Liver (tissue), 9 donors: ENCODE measurements around the gene CHST5. TPM values are rescaled to one million over a fixed set of nuclear protein-coding genes. Genes with fewer than 3 reads are reported as not detected.

Experiments used
- DNase-seq: peaks from one replicate; pipeline ENCODE4 v3.0.0-alpha.2; 2017; ENCODE audit warnings: low spot score
- H3K27ac ChIP-seq, 2 donors: one replicate each; pipeline ENCODE4 v1.7.0; 2013; ENCODE audit warnings: inconsistent platforms in 2 of 2, low read length in 2 of 2, control low read depth in 1 of 2, low read depth in 1 of 2, mild to moderate bottlenecking in 1 of 2
- H3K27me3 ChIP-seq, 4 donors: one replicate each; pipeline versions ENCODE4 v1.6.1 to v1.7.0; 2013; ENCODE audit warnings: low read length in 3 of 4, inconsistent platforms in 1 of 4, mild to moderate bottlenecking in 1 of 4, moderate library complexity in 1 of 4; ENCODE audit not compliant: control insufficient read depth in 4 of 4, insufficient read depth in 4 of 4
- H3K36me3 ChIP-seq, 4 donors: one replicate each; pipeline versions ENCODE4 v1.6.1 to v1.7.0; 2013; ENCODE audit warnings: low read length in 3 of 4, mild to moderate bottlenecking in 3 of 4, low read depth in 1 of 4, moderate library complexity in 1 of 4; ENCODE audit not compliant: control insufficient read depth in 4 of 4, insufficient read depth in 3 of 4
- H3K4me1 ChIP-seq, 4 donors: one replicate each; pipeline versions ENCODE4 v1.6.1 to v1.7.0; 2013; ENCODE audit warnings: low read length in 3 of 4, mild to moderate bottlenecking in 3 of 4, moderate library complexity in 1 of 4; ENCODE audit not compliant: control insufficient read depth in 4 of 4, insufficient read depth in 4 of 4
- H3K4me3 ChIP-seq, 3 donors: one replicate each; pipeline versions ENCODE4 v1.6.1 to v1.7.0; 2013; ENCODE audit warnings: low read length in 3 of 3, control low read depth in 1 of 3, low read depth in 1 of 3, mild to moderate bottlenecking in 1 of 3
- H3K9ac ChIP-seq, 2 donors: one replicate each; pipeline ENCODE4 v1.7.0; 2013; ENCODE audit warnings: low read length in 2 of 2, mild to moderate bottlenecking in 2 of 2, moderate library complexity in 2 of 2, control low read depth in 1 of 2, low read depth in 1 of 2
- H3K9me3 ChIP-seq, 4 donors: one replicate each; pipeline versions ENCODE4 v1.6.1 to v1.7.0; 2013; ENCODE audit warnings: low read length in 3 of 4; ENCODE audit not compliant: control insufficient read depth in 4 of 4
- EGR1 ChIP-seq, 2 donors: IDR thresholded peaks; 2 replicates each; pipeline ENCODE4 v1.6.1; 2016 to 2018; ENCODE audit warnings: antibody characterized with exemption in 2 of 2, low read depth in 2 of 2
- FOXA1 ChIP-seq: IDR thresholded peaks from 2 replicates; pipeline ENCODE4 v1.6.1; 2016; ENCODE audit warnings: antibody characterized with exemption
- FOXA2 ChIP-seq: IDR thresholded peaks from 2 replicates; pipeline ENCODE4 v1.6.1; 2016; ENCODE audit warnings: antibody characterized with exemption
- GABPA ChIP-seq, 2 donors: IDR thresholded peaks in 1 of 2; conservative IDR thresholded peaks in 1 of 2; 2 replicates each; pipeline ENCODE4 v1.6.1; 2016; ENCODE audit warnings: antibody characterized with exemption in 2 of 2, mild to moderate bottlenecking in 1 of 2, moderate library complexity in 1 of 2
- HNF4A ChIP-seq, 2 donors: conservative IDR thresholded peaks; 2 replicates each; pipeline ENCODE4 v1.6.1; 2016; ENCODE audit warnings: antibody characterized with exemption in 2 of 2, mild to moderate bottlenecking in 2 of 2
- HNF4G ChIP-seq: IDR thresholded peaks from 2 replicates; pipeline ENCODE4 v1.6.1; 2016; ENCODE audit warnings: antibody characterized with exemption
- JUND ChIP-seq, 2 donors: IDR thresholded peaks; 2 replicates each; pipeline ENCODE4 v1.6.1; 2016; ENCODE audit warnings: antibody characterized with exemption in 2 of 2
- NR2F2 ChIP-seq: IDR thresholded peaks from 2 replicates; pipeline ENCODE4 v1.6.1; 2016; ENCODE audit warnings: antibody characterized with exemption
- RAD21 ChIP-seq, 2 donors: IDR thresholded peaks; 2 replicates each; pipeline ENCODE4 v1.6.1; 2016; ENCODE audit warnings: antibody characterized with exemption in 2 of 2, mild to moderate bottlenecking in 2 of 2
- RXRA ChIP-seq, 2 donors: IDR thresholded peaks; 2 replicates each; pipeline ENCODE4 v1.6.1; 2017 to 2018; ENCODE audit warnings: antibody characterized with exemption in 2 of 2, mild to moderate bottlenecking in 1 of 2
- SP1 ChIP-seq: IDR thresholded peaks from 2 replicates; pipeline ENCODE4 v1.6.1; 2018; ENCODE audit warnings: antibody characterized with exemption, mild to moderate bottlenecking
- TAF1 ChIP-seq: conservative IDR thresholded peaks from 2 replicates; pipeline ENCODE4 v1.6.1; 2016; ENCODE audit warnings: antibody characterized with exemption, mild to moderate bottlenecking
- YY1 ChIP-seq: IDR thresholded peaks from 2 replicates; pipeline ENCODE4 v1.6.1; 2016; ENCODE audit warnings: antibody characterized with exemption, mild to moderate bottlenecking
- WGBS: extraction: QIAGEN DNeasy Blood & Tissue Kit; methylation state at CpG from one replicate; pipeline ENCODE4 v1.1.7; 2013; 5-methylcytosine and 5-hydroxymethylcytosine counted together
- polyA plus RNA-seq, 2 donors: library from polyadenylated mRNA; stranded (reverse) in 1 of 2; unstranded in 1 of 2; fragments of 200-250 nt in 1 of 2; fragments of >200 nt in 1 of 2; fragmentation: Nextera tagmentation in 1 of 2; extraction: Ambion mirVana in 1 of 2; gene quantifications; one replicate each; pipeline versions ENCODE4 v1.2.1 to v1.2.3, GENCODE V29; 2013 to 2015
- total RNA-seq, 2 donors: library from RNA; depleted of rRNA; stranded (reverse); fragments of >200 nt; gene quantifications; one replicate each; pipeline ENCODE4 v1.2.3, GENCODE V29; 2014
- TF ChIP-seq, protein P1 (sequence below): fragments of 150-350 bp; IDR thresholded peaks from 2 replicates; pipeline ENCODE4 v1.5.1; 2017; ENCODE audit warnings: improper control_type of control experiment, low read depth, low read length; ENCODE audit not compliant: missing input control
- TF ChIP-seq, protein P2 (sequence below): IDR thresholded peaks from 2 replicates; pipeline ENCODE4 v1.6.1; 2016; ENCODE audit warnings: antibody characterized with exemption
- TF ChIP-seq, protein P3 (sequence below): IDR thresholded peaks from 2 replicates; pipeline ENCODE4 v1.6.1; 2016; ENCODE audit warnings: antibody characterized with exemption
- TF ChIP-seq, protein P4 (sequence below): IDR thresholded peaks from 2 replicates; pipeline ENCODE4 v1.6.1; 2016; ENCODE audit warnings: antibody characterized with exemption
- donor health status: healthy.
- donor health status: healthy.
- donor health status: healthy.
- donor health status: healthy.
- donor health status: healthy.

The CHST5 gene
- total and polyA plus RNA-seq, 4 donors = not detected

DNA sequence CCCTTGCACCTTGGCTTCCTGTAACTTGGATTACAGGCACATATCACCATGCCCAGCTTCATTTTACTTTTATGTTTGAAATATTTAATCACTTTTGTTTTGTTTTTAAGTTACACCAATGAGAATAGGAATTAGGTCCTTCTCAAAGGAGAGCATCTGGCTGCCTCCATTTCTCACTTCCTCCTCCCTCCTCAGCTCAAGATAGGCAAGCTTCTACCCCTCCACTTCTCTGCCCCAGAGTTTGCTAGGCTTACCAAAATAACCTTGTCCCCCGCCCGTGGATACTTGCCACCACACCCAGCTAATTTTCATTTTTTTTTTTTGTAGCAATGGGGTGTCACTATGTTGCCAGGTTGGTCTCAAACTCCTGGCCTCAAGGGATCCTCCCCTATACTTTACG, 48.2 kb upstream of the CHST5 start:
- no peaks in the 10 kb centered on the region for H3K27me3 ChIP-seq
- no peak for TF ChIP-seq FOXA1
- no peak for TF ChIP-seq FOXA2
- no peak for TF ChIP-seq HNF4A (conservative IDR thresholded peaks at IDR 0.05)
- TF ChIP-seq, protein P1, sequence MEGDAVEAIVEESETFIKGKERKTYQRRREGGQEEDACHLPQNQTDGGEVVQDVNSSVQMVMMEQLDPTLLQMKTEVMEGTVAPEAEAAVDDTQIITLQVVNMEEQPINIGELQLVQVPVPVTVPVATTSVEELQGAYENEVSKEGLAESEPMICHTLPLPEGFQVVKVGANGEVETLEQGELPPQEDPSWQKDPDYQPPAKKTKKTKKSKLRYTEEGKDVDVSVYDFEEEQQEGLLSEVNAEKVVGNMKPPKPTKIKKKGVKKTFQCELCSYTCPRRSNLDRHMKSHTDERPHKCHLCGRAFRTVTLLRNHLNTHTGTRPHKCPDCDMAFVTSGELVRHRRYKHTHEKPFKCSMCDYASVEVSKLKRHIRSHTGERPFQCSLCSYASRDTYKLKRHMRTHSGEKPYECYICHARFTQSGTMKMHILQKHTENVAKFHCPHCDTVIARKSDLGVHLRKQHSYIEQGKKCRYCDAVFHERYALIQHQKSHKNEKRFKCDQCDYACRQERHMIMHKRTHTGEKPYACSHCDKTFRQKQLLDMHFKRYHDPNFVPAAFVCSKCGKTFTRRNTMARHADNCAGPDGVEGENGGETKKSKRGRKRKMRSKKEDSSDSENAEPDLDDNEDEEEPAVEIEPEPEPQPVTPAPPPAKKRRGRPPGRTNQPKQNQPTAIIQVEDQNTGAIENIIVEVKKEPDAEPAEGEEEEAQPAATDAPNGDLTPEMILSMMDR = no peak
- no peak for TF ChIP-seq YY1
- TF ChIP-seq, protein P2, sequence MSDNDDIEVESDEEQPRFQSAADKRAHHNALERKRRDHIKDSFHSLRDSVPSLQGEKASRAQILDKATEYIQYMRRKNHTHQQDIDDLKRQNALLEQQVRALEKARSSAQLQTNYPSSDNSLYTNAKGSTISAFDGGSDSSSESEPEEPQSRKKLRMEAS = no peak
- H3K4me1 ChIP-seq = no peaks in the 10 kb centered on the region
- peaks cover 0 to 7% (median 5%) of the 10 kb centered on the region in 4 donors for H3K36me3 ChIP-seq
- no peak overlapping the region for H3K4me3 ChIP-seq
- 74% methylated on average over 3 of the region's 3 CpGs for WGBS
- H3K27ac ChIP-seq = no peak overlapping the region
- no peaks in the 10 kb centered on the region for H3K9me3 ChIP-seq
- DNase-seq = no peak
- no peak overlapping the region for H3K9ac ChIP-seq

DNA sequence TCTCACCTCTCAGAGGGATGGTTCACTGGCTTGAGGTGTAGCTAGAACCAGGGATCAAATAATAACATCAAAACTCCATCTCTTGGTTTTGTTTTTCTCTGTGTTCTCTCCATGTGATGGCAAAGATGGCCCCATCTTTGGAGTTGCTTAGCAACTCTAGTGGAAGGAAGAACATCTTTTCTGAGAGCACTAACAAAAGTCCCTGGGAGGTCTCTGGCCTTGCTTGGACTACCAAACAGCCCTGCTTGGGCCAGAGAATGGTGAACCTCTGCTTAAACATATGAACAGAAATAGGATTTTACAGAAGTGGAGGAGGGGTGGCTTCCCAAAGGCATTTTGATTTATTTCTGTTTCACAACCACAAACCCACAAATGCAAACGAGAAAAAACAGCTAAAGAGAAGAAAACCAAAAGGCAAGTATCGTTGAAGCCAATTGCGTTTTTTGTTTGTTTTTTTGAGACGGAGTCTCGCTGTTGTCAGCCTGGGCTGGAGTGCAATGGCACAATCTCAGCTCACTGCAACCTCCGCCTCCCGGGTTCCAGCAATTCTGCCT, 43.5 kb upstream of the CHST5 start:
- Histone ChIP-seq H3K9me3 (no peaks in the 10 kb centered on the region), H3K4me1 (peaks cover 0 to 1% (median 0%) of the 10 kb centered on the region in 4 donors), H3K36me3 (peaks cover 5 to 40% (median 33%) of the 10 kb centered on the region in 4 donors), H3K9ac (no peak overlapping the region), H3K27ac (no peak overlapping the region), H3K4me3 (no peak overlapping the region), H3K27me3 (no peaks in the 10 kb centered on the region)
- DNase-seq = no peak
- WGBS = 89% methylated on average over 7 of the region's 7 CpGs
- TF ChIP-seq RAD21 (IDR thresholded peaks at IDR 0.05) (no peak), HNF4A (conservative IDR thresholded peaks at IDR 0.05) (no peak), JUND (IDR thresholded peaks at IDR 0.05) (no peak), TAF1 (no peak), RXRA (IDR thresholded peaks at IDR 0.05) (no peak), GABPA (IDR thresholded peaks at IDR 0.05 in 1 of 2, conservative IDR thresholded peaks at IDR 0.05 in 1 of 2) (no peak)
- TF ChIP-seq, protein P3, sequence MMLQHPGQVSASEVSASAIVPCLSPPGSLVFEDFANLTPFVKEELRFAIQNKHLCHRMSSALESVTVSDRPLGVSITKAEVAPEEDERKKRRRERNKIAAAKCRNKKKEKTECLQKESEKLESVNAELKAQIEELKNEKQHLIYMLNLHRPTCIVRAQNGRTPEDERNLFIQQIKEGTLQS = no peak
- TF ChIP-seq, protein P1 = no peak

DNA sequence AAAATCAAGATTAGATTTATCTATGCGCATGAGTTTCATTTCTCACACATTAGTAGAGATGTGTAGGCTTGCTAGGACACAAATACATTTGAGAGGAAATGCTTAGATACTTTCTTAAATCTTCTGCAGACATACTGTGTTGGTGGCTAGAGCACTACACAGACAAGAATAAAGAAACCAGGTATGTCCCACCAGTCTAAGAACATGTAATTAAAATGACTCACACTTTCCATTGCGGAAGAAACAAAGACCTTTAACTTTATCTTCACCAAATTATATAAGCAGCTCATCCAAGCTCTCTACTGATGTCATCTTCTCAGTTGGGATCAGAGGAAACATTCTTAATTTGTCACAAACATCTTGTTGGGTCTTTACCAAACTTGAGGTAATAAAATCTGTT, 42.8 kb upstream of the CHST5 start:
- H3K36me3 ChIP-seq = peaks cover 5 to 42% (median 35%) of the 10 kb centered on the region in 4 donors
- no peaks in the 10 kb centered on the region for H3K9me3 ChIP-seq
- no peaks in the 10 kb centered on the region for H3K27me3 ChIP-seq
- no peak overlapping the region for H3K27ac ChIP-seq
- DNase-seq = no peak
- H3K9ac ChIP-seq = no peak overlapping the region
- 95% methylated on average over 2 of the region's 2 CpGs for WGBS
- H3K4me3 ChIP-seq = no peak overlapping the region
- H3K4me1 ChIP-seq = peaks cover 0 to 3% (median 0%) of the 10 kb centered on the region in 4 donors
- TF ChIP-seq, protein P1 = no peak
- TF ChIP-seq NR2F2 (no peak), GABPA (IDR thresholded peaks at IDR 0.05 in 1 of 2, conservative IDR thresholded peaks at IDR 0.05 in 1 of 2) (no peak), RXRA (IDR thresholded peaks at IDR 0.05) (no peak), YY1 (no peak), RAD21 (IDR thresholded peaks at IDR 0.05) (no peak), TAF1 (no peak), SP1 (no peak), FOXA2 (no peak), HNF4A (conservative IDR thresholded peaks at IDR 0.05) (no peak), EGR1 (IDR thresholded peaks at IDR 0.05; ENCODE audit: low read depth in 2 of 2) (no peak), FOXA1 (no peak), JUND (IDR thresholded peaks at IDR 0.05) (no peak), HNF4G (no peak)
- TF ChIP-seq, protein P2 = no peak
- TF ChIP-seq, protein P4, sequence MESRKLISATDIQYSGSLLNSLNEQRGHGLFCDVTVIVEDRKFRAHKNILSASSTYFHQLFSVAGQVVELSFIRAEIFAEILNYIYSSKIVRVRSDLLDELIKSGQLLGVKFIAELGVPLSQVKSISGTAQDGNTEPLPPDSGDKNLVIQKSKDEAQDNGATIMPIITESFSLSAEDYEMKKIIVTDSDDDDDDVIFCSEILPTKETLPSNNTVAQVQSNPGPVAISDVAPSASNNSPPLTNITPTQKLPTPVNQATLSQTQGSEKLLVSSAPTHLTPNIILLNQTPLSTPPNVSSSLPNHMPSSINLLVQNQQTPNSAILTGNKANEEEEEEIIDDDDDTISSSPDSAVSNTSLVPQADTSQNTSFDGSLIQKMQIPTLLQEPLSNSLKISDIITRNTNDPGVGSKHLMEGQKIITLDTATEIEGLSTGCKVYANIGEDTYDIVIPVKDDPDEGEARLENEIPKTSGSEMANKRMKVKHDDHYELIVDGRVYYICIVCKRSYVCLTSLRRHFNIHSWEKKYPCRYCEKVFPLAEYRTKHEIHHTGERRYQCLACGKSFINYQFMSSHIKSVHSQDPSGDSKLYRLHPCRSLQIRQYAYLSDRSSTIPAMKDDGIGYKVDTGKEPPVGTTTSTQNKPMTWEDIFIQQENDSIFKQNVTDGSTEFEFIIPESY = no peak
